ENCODE results near the gene SCNN1B.

SCNN1B gene

DNA sequence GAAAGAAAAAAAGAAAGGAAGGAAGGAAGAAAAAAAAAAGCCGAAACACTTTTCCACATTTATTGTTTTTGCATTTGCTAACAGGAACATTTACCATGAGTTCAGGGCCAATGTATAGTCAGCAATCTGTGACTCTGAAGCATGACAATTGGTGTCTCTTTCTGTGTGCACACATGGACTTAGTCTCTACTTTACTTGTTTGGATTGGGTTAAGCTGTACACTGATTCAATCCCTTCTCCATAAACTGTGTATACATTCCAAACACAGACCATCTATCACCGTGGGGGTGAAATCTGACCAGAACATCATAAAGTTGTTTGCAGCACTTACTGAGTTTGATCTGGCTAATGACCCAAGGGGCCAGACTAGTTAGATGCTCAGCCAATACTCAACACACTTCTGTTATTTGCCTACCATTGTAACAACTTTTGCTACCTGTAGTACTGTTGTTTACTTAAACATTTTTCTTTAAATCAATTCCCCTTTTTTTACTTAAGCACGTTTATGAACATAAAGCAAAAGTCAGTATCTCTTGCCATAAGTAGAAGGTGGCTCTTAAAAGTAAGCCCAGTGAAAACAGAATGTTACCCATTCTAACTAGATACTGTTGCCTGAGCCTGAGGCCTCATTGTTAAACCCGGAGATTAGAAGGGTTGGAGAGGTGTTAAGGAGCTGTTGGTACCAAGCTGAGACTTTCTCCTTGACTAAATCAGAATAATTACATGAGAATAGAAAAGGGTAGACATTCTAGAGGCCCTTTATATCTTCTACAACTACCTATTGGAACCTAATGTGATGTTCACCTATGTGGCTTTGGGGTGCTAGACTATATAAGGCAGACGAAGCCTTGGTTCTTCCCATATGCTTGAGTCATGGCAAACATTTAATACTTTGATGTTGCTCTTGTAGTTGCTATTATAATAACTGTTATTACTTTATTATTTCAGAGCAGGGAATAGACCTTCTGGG is 41.8 kb downstream of the SCNN1B start:
- H3K27ac Mint-ChIP-seq = no peak overlapping the region
- H3K4me1 Mint-ChIP-seq (ENCODE audit: low read depth) = no peaks in the 10 kb centered on the region
- intact Hi-C loops (cut with micrococcal nuclease) = no loop called here
- H3K4me3 Mint-ChIP-seq = no peak overlapping the region
- H3K27me3 Mint-ChIP-seq = peaks cover 4% of the 10 kb centered on the region
- H3K9me3 Mint-ChIP-seq = no peaks in the 10 kb centered on the region
- no peaks in the 10 kb centered on the region for H3K36me3 Mint-ChIP-seq (ENCODE audit: low read depth)

GRCh38 chr16:23345237-23345636 is 43.1 kb downstream of the SCNN1B start:
- no peaks in the 10 kb centered on the region for H3K4me1 Mint-ChIP-seq (ENCODE audit: low read depth)
- no peak overlapping the region for H3K27ac Mint-ChIP-seq
- peaks cover 4% of the 10 kb centered on the region for H3K27me3 Mint-ChIP-seq
- H3K9me3 Mint-ChIP-seq = no peaks in the 10 kb centered on the region
- no peak overlapping the region for H3K4me3 Mint-ChIP-seq
- H3K36me3 Mint-ChIP-seq (ENCODE audit: low read depth) = no peaks in the 10 kb centered on the region
- intact Hi-C loops (cut with micrococcal nuclease) = no loop called here

GRCh38 chr16:23348579-23349469 is 46.7 kb downstream of the SCNN1B start:
- Mint-ChIP-seq H3K27me3 (peaks cover 1% of the 10 kb centered on the region), H3K4me3 (no peak overlapping the region), H3K36me3 (ENCODE audit: low read depth) (no peaks in the 10 kb centered on the region), H3K27ac (no peak overlapping the region), H3K9me3 (no peaks in the 10 kb centered on the region), H3K4me1 (ENCODE audit: low read depth) (no peaks in the 10 kb centered on the region)
- intact Hi-C loops (cut with micrococcal nuclease) = no loop called here

DNA sequence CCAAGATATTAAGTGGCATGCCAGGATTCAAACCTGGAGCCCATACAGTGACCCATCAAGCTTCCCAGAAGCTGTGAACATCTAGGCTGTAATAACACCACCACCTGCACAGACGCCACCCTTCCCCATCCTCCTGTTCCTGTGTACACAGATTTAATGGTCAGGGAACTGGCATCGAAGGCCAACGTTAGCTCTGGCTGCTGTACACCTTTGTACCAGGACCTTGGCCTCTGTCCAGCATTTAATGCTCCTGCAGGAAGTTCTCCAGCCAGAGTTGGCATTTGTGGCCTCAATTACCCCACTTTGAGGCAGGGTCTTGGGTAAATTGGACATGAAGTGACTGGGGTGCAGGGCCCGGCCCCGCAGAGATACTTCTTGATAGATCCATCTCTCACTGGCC is 49.3 kb downstream of the SCNN1B start:
- H3K27me3 Mint-ChIP-seq = peaks cover 1% of the 10 kb centered on the region
- no peaks in the 10 kb centered on the region for H3K36me3 Mint-ChIP-seq (ENCODE audit: low read depth)
- H3K4me3 Mint-ChIP-seq = no peak overlapping the region
- H3K4me1 Mint-ChIP-seq (ENCODE audit: low read depth) = no peaks in the 10 kb centered on the region
- H3K27ac Mint-ChIP-seq = no peak overlapping the region
- intact Hi-C loops (cut with micrococcal nuclease) = no loop called here
- H3K9me3 Mint-ChIP-seq = no peaks in the 10 kb centered on the region

- peaks cover 1% of the 10 kb centered on the region for H3K27me3 Mint-ChIP-seq
- H3K36me3 Mint-ChIP-seq (ENCODE audit: low read depth) = no peaks in the 10 kb centered on the region
- H3K9me3 Mint-ChIP-seq = no peaks in the 10 kb centered on the region
- intact Hi-C loops (cut with micrococcal nuclease) = no loop called here
- H3K4me1 Mint-ChIP-seq (ENCODE audit: low read depth) = no peaks in the 10 kb centered on the region
- H3K27ac Mint-ChIP-seq = no peak overlapping the region
- no peak overlapping the region for H3K4me3 Mint-ChIP-seq
These were observed 51.3 kb downstream of the SCNN1B start for GRCh38 chr16:23353440-23353839.

DNA sequence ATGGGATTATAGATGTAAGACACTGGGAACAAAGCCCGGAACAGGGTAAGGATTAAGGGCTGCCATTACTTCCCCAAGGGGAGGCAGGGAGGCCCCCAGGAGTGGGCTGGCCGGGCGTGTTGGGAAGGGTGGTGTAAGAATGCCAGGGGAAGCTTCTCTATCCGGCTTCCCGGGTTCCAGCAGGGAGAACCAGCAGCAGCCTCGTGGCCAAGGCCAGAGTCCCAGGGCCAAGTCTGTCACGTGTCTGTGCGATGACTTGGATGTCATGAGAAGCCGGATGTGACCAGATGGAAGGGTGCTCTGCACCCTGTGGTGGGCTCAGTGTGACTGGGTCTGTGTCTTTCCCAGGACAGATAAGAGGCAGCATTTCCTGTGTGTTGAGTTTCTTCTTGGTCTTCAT is 52.1 kb downstream of the SCNN1B start:
- no peak overlapping the region for H3K4me3 Mint-ChIP-seq
- intact Hi-C loops (cut with micrococcal nuclease) = no loop called here
- H3K27ac Mint-ChIP-seq = no peak overlapping the region
- no peaks in the 10 kb centered on the region for H3K9me3 Mint-ChIP-seq
- H3K27me3 Mint-ChIP-seq = peaks cover 1% of the 10 kb centered on the region
- H3K4me1 Mint-ChIP-seq (ENCODE audit: low read depth) = no peaks in the 10 kb centered on the region
- no peaks in the 10 kb centered on the region for H3K36me3 Mint-ChIP-seq (ENCODE audit: low read depth)

DNA sequence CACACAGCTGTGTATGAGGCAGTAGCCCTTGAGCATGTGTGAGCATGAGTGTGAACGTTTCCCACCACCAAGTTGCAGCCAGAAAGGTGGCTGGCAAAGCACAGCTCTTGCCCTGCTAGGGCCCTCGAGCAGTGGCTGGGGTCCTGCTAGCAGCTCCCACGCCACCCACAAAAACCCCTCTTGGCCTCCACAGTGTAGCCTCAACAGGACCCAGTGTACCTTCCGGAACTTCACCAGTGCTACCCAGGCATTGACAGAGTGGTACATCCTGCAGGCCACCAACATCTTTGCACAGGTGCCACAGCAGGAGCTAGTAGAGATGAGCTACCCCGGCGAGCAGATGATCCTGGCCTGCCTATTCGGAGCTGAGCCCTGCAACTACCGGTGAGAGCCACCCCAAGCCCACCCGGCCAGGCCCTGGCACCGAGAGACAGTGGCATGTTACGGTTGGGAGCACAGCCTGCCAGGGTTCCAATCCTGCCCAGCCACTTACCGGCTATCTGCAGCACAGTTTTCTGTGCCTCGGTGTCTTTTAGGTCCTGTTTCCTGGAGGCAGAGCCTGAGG is 53.1 kb downstream of the SCNN1B start:
- Mint-ChIP-seq H3K36me3 (ENCODE audit: low read depth) (no peaks in the 10 kb centered on the region), H3K9me3 (no peaks in the 10 kb centered on the region), H3K27me3 (peaks cover 1% of the 10 kb centered on the region), H3K4me3 (no peak overlapping the region), H3K4me1 (ENCODE audit: low read depth) (no peaks in the 10 kb centered on the region), H3K27ac (no peak overlapping the region)
- intact Hi-C loops (cut with micrococcal nuclease) = no loop called here

GRCh38 chr16:23356941-23357340 is 54.8 kb downstream of the SCNN1B start:
- H3K4me3 Mint-ChIP-seq = no peak overlapping the region
- no peaks in the 10 kb centered on the region for H3K9me3 Mint-ChIP-seq
- no peaks in the 10 kb centered on the region for H3K4me1 Mint-ChIP-seq (ENCODE audit: low read depth)
- no peaks in the 10 kb centered on the region for H3K27me3 Mint-ChIP-seq
- intact Hi-C loops (cut with micrococcal nuclease) = no loop called here
- H3K27ac Mint-ChIP-seq = no peak overlapping the region
- H3K36me3 Mint-ChIP-seq (ENCODE audit: low read depth) = no peaks in the 10 kb centered on the region

GRCh38 chr16:23357761-23358290 is 55.7 kb downstream of the SCNN1B start:
- Mint-ChIP-seq H3K9me3 (no peaks in the 10 kb centered on the region), H3K36me3 (ENCODE audit: low read depth) (no peaks in the 10 kb centered on the region), H3K4me3 (no peak overlapping the region), H3K27me3 (no peaks in the 10 kb centered on the region), H3K4me1 (ENCODE audit: low read depth) (no peaks in the 10 kb centered on the region), H3K27ac (no peak overlapping the region)
- intact Hi-C loops (cut with micrococcal nuclease) = no loop called here

- intact Hi-C loops (cut with micrococcal nuclease) = no loop called here
- no peaks in the 10 kb centered on the region for H3K4me1 Mint-ChIP-seq (ENCODE audit: low read depth)
- no peak overlapping the region for H3K4me3 Mint-ChIP-seq
- no peaks in the 10 kb centered on the region for H3K36me3 Mint-ChIP-seq (ENCODE audit: low read depth)
- no peak overlapping the region for H3K27ac Mint-ChIP-seq
- no peaks in the 10 kb centered on the region for H3K27me3 Mint-ChIP-seq
- no peaks in the 10 kb centered on the region for H3K9me3 Mint-ChIP-seq
These were observed 57.1 kb downstream of the SCNN1B start for GRCh38 chr16:23359092-23359760.

- no peak overlapping the region for H3K4me3 Mint-ChIP-seq
- intact Hi-C loops (cut with micrococcal nuclease) = no loop called here
- H3K36me3 Mint-ChIP-seq (ENCODE audit: low read depth) = no peaks in the 10 kb centered on the region
- peaks cover 2% of the 10 kb centered on the region for H3K27me3 Mint-ChIP-seq
- H3K9me3 Mint-ChIP-seq = no peaks in the 10 kb centered on the region
- no peak overlapping the region for H3K27ac Mint-ChIP-seq
- no peaks in the 10 kb centered on the region for H3K4me1 Mint-ChIP-seq (ENCODE audit: low read depth)
These were observed 60.6 kb downstream of the SCNN1B start for GRCh38 chr16:23362460-23363317.

DNA sequence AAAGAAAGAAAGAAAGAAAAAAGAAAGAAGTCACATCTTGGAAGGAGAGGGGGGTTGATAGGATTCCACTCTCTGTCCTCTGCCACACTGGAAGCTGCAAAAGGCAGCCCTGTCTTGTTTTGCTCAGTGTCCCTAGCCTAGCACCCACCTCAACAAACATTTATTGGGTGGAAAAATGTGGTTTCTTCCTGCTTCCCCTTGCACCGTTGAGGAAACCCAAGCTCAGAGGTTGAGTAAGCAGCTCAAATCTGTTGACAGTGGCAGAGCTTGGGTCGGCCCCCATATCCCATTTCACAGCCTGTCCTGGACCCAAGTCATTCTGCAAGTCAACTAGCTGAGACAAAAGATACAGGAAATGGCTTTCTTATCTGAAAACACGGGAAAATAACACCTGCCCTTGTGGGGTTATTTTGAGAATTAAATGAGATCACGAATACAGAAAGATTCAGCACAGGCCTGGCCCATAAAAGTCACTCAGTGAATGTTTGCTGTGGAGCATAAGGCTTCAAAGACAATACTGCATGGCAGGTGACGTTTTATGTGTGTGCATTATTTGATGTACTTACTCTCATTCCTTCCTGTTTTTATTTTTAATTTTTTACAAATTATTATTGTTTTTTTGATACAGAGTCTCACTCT is 63.6 kb downstream of the SCNN1B start:
- no peak overlapping the region for H3K27ac Mint-ChIP-seq
- H3K4me1 Mint-ChIP-seq (ENCODE audit: low read depth) = no peaks in the 10 kb centered on the region
- H3K4me3 Mint-ChIP-seq = no peak overlapping the region
- H3K9me3 Mint-ChIP-seq = no peaks in the 10 kb centered on the region
- H3K27me3 Mint-ChIP-seq = peaks cover 3% of the 10 kb centered on the region
- intact Hi-C loops (cut with micrococcal nuclease) = no loop called here
- H3K36me3 Mint-ChIP-seq (ENCODE audit: low read depth) = no peaks in the 10 kb centered on the region
